Thoracic aorta (tissue), 2 donors: ENCODE measurements around the gene MAD1L1. TPM values are rescaled to one million over a fixed set of nuclear protein-coding genes. Genes with fewer than 3 reads are reported as not detected.

Experiments used
- ATAC-seq: fragments of 150-250 bp; one replicate; pipeline ENCODE4 v1.8.0; 2017; ENCODE audit warnings: low read depth; ENCODE audit not compliant: insufficient number of reproducible peaks, low FRiP score
- DNase-seq: peaks from one replicate; pipeline ENCODE4 v3.0.0-alpha.2; 2020; ENCODE audit warnings: low spot score
- H3K27ac ChIP-seq, 2 donors: fragments of 200-600 bp; sonication (generic); 1 replicate in 1 of 2; 2 replicates in 1 of 2; pipeline ENCODE4 v1.5.1; 2016; ENCODE audit warnings: mild to moderate bottlenecking in 2 of 2, moderate library complexity in 2 of 2
- H3K27me3 ChIP-seq: fragments of 200-600 bp; sonication (generic); replicated peaks from 2 replicates; pipeline ENCODE4 v1.6.0; 2016; ENCODE audit warnings: mild to moderate bottlenecking; ENCODE audit not compliant: insufficient read depth
- H3K36me3 ChIP-seq: fragments of 200-600 bp; sonication (generic); one replicate; pipeline ENCODE4 v1.5.1; 2016
- H3K4me1 ChIP-seq, 2 donors: fragments of 200-600 bp; sonication (generic); 1 replicate in 1 of 2; 2 replicates in 1 of 2; pipeline versions ENCODE4 v1.5.1 to v1.6.0; 2016; ENCODE audit warnings: low read depth in 2 of 2, mild to moderate bottlenecking in 1 of 2; ENCODE audit not compliant: control insufficient read depth in 1 of 2
- H3K4me3 ChIP-seq: fragments of 200-600 bp; sonication (generic); 2 replicates; pipeline ENCODE4 v1.5.1; 2016; ENCODE audit warnings: mild to moderate bottlenecking
- H3K9me3 ChIP-seq: fragments of 200-600 bp; sonication (generic); 2 replicates; pipeline ENCODE4 v1.5.1; 2016
- CTCF ChIP-seq: fragments of 200-600 bp; sonication (generic); IDR thresholded peaks from one replicate; pipeline ENCODE4 v1.5.1; 2019; ENCODE audit warnings: antibody characterized with exemption
- total RNA-seq, 2 donors: library from RNA; depleted of rRNA; stranded (reverse); fragments of >200 nt; gene quantifications; one replicate each; pipeline versions ENCODE4 v1.1.0 to v1.2.3, GENCODE V29; 2016

Gene MAD1L1
- total RNA-seq, 2 donors from 2014 or later: 27.4 to 41.3 TPM

GRCh38 chr7:1966631-1967200 lies 266.0 kb downstream of the MAD1L1 start:
- no peaks in the 10 kb centered on the region for H3K36me3 ChIP-seq
- TF ChIP-seq CTCF: no peak
- H3K9me3 ChIP-seq: no peaks in the 10 kb centered on the region
- H3K4me3 ChIP-seq: no peak overlapping the region
- H3K27me3 ChIP-seq: no peaks in the 10 kb centered on the region
- no peak overlapping the region for H3K27ac ChIP-seq
- DNase-seq: no peak
- no peaks in the 10 kb centered on the region for H3K4me1 ChIP-seq
- ATAC-seq: no peak

DNA sequence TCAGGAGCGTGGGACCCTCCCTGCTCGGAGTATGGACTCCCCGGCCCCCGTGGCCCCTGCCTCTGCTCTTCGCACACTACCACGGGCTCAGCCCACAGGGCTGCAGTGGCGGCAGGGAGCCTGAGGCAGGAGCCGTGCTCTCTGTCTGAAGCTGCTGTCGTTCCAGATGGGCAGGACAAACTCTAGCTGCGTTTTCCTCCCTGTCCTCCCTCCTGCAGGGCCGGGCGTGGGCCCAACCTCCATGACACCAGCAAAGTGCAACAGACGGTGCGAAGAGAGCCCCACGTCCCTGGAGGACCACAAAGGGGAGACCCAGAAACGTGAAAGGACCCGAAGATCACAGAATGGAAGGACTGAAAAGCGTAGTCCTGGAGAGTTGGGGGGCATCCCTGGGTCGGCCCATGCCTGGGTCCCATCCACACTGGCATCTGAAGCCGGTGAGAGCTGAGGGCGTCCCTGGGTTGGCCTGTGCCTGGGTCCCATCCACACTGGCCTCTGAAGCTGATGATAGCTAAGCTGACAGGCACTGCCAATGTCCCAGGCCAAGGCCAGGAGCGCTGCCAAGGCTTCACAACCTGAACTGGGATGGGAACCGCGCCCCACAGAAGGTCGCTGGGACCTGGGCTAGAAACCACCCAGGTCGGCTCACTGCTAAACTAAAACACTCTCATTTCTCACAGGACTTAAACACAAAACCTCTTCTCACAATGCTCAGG lies 267.0 kb downstream of the MAD1L1 start:
- Histone ChIP-seq H3K27me3 (no peaks in the 10 kb centered on the region), H3K9me3 (no peaks in the 10 kb centered on the region), H3K36me3 (no peaks in the 10 kb centered on the region), H3K4me3 (no peak overlapping the region), H3K27ac (no peak overlapping the region), H3K4me1 (no peaks in the 10 kb centered on the region)
- no peak for ATAC-seq
- DNase-seq: no peak
- no peak for TF ChIP-seq CTCF

DNA sequence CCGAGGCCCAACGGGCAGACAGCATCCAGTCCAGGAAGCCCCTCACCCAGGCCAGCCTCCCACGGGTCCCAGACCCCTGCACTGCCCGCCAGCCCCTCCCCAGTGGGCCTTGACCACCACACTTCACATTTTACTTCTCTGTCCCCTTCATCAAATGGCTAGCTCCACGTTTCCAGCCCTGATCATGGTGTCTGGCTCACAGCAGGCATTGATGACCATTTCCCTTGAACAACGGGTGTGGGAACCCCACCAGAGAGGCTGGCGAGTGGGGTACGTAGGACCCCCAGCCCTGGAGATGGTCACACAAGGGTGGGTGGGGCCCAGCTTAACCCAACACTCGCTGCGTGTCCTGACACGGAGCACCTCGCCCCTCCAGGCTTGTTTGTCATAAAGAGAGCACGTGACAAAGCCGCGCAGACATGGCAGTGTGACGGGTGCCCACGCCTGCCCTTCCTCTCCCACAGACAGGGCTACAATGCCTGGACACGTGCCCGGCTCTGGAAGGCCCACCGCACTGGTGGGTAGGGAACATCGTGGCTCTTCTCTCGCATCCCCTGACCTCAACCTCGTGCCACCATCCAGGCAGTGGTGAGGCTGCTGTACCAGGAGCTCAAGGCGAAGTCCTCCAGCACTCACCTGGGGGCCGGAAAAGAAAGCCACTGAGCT lies 267.7 kb downstream of the MAD1L1 start:
- no peak for TF ChIP-seq CTCF
- Histone ChIP-seq H3K36me3 (no peaks in the 10 kb centered on the region), H3K4me3 (no peak overlapping the region), H3K4me1 (no peaks in the 10 kb centered on the region), H3K9me3 (no peaks in the 10 kb centered on the region), H3K27me3 (no peaks in the 10 kb centered on the region), H3K27ac (no peak overlapping the region)
- no peak for ATAC-seq
- DNase-seq: no peak

GRCh38 chr7:1964211-1964912 lies 268.4 kb downstream of the MAD1L1 start:
- Histone ChIP-seq H3K36me3 (no peaks in the 10 kb centered on the region), H3K9me3 (no peaks in the 10 kb centered on the region), H3K27me3 (no peaks in the 10 kb centered on the region), H3K27ac (no peak overlapping the region), H3K4me1 (no peaks in the 10 kb centered on the region), H3K4me3 (no peak overlapping the region)
- TF ChIP-seq CTCF: no peak
- no peak for DNase-seq
- ATAC-seq: no peak

- H3K27ac ChIP-seq: no peak overlapping the region
- H3K36me3 ChIP-seq: no peaks in the 10 kb centered on the region
- ATAC-seq (no peak), DNase-seq (no peak)
- no peaks in the 10 kb centered on the region for H3K27me3 ChIP-seq
- TF ChIP-seq CTCF: no peak
- H3K4me1 ChIP-seq: no peaks in the 10 kb centered on the region
- H3K4me3 ChIP-seq: no peak overlapping the region
- no peaks in the 10 kb centered on the region for H3K9me3 ChIP-seq
Observed at GRCh38 chr7:1963575-1963974, 269.2 kb downstream of the MAD1L1 start.
